HG03066 (cell line): ENCODE results near the gene FOXN4.

Experiments used
- ATAC-seq: cut with Tn5 transposase; IDR thresholded peaks from one replicate; pipeline ENCODE4 v1.9.1; 2021; ENCODE audit warnings: low read depth; ENCODE audit not compliant: unreplicated experiment

FOXN4 gene

DNA sequence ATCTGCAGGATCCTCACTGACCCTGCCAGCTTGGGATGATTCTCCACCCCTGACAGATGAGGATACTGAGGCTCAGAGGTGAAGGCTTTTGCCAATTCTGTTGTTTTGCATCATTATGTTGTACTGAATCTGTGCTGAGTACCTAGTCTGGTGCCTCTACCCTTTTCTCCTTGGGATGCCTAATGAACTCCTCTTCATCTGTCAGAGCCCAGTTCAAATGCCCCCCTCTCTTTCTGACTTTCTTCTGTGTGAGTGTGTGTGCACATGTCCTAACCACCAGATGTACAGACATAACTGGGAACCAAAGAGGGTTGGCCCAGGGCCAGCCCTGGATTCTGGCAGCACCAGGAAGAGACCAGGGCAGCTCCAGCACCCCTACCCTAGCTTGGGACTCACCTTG, 22.8 kb downstream of the FOXN4 start:
- no peak for ATAC-seq

DNA sequence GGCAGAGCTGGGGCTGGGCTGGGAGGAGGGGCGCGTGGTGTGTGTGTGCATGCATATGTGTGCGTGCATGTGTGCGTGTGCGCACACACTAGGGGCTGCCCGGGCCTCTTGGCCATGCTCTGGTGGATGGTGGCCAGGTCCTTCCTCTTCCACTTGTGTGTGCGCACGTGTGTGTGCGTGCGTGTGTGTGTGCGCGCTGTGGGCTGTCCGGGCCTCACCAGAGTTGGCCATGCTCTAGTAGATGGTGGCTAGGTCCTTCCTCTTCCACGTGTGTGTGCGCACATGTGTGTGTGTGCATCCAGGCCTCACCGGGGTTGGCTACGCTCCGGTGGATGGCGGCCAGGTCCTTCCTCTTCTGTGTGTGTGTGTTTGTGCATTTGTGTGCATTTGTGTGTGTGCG, 24.7 kb downstream of the FOXN4 start:
- no peak for ATAC-seq

DNA sequence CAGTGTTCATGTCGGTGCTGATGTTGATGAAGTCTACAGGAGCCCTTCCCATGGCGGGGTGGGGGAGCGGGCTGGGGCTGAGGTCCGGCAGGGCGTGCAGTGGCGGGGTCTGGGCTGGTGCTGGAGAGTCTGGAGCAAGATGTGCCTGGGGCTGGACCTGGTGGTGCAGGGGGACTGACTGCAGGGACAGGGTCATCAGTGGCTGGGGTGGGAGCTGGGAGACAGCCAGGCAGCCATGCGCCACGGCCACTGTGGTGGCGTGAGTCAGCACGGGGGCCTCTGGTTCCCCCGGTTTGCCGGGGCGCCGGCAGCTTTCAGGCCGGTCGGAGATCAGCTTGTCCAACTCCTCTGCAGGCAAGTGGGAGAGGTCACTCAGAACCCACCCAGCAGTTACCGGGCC, 27.6 kb downstream of the FOXN4 start:
- no peak for ATAC-seq

DNA sequence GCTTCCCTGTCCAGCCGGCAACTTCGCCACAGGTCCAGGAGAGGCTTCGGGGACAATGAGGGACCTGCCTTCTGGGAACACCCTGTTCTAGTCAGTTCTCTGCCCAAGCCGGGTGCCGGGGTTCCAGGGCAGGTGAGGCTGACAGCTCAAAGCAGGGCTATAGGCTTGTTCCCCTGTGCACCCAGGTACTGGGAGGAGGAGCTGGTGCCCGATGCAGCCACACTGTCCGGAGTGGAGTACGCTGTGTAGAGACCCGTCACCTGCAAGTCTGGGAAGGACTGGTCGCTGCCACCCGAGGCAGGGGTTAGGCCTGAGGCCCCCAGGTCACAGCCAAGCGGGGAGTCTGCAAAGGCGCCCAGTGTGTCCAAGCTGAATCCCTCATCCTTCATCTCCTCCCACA, 29.6 kb downstream of the FOXN4 start:
- no peak for ATAC-seq

DNA sequence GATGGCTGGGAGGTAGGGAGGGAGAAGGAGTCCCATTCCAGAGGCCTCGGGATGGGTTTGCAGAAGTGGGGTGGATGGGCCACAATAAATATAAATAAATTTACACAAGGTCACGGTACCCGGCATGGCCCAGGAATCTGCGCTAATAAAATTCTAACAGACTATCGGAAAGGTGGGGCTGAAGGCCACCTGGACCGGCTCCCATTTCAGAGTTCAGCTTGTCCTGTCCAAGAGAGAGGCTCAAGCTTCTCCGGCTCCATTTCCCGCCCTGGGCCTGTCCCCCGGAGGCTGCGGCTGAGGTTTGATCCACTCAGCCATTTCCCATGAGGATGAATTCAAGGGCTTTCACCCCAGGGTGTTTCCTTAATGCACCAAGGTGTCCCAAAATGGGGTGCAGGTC, 30.2 kb downstream of the FOXN4 start:
- ATAC-seq, result no peak

DNA sequence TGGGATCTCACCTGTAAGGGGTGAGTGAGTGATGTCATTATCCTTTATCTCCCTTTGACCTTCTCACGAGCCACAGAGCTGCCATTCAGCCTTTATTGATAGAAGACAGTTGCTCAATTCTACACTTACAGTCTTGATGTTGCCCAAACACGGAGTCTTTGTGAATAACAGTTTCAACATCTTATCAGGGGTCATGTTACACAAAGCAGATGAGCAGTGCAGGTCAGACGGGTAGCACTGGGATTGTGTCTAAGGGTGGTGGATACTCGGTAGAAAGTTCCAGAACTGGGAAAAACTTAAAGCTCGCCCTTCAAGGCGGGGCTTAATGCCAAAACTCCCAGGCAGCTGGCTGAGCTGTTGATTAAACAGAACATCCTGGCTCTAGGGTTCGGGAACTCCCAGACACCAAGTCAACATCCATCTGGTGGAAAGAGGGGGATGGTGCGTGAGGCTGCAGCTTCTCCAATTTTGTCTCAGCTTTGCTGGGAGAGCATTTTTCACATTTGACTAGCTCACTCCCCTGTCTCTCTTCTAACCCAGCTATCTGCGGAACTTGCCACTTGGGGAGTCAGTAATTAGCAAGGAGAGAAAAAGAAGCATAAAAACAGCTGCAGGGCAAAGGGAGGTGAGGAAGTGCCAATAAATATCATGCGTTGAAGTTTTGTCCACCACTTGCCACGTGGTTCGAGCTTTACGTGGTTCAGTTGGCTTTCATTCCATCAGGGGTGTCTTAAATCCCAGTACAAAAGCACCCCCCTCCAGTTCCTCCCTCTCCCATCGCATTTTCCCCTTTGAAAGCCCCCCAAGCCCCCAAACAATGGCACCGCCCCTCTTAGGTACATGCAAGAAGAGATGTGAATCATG, 31.0 kb downstream of the FOXN4 start:
- no peak for ATAC-seq

DNA sequence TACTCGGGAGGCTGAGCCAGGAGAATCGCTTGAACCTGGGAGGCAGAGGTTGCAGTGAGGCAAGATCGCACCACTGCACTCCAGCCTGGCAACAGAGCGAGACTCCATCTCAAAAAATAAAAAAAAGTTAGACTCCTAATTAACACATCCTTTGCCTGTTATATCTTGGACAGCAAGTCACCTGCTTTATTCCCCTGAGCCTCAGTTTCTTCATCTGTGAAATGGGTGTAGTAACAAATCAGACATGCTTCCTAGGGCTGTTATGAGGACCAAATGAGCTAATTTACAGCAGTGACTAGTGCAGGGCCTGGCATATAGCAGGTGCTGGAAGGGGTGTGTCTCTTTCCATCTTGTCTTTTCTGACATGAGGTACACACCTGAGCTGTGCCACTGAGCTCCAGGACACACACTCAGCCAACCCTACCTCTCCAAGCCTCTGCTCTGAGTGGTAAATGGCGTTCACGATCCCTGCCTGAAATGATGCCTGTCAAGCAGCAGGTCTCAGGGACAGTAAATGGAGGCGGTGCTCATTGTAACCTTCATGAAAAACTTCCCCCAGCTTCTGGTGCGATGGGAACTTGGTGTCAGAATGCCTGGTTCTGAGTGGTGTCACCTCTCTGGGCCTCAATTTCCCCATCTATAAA, 31.7 kb downstream of the FOXN4 start:
- no peak for ATAC-seq

DNA sequence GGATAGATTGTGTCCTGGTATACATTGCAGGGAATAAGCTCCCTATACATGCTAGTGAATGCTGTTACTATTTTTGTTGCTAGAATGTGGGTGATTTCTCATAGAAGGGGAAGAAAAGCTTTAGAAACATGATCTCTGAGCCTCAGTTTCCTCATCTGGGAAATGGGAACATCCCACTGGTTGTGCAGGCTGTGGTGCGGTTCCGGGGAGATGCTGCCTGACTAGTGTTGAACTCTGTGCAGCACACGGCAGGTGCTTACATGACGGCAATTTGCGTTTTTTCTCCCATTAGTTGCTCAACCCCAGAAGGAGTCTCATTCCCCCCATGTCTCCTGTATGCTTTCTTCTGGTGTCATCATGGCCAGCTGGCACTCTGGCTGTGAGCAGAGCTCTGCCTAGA, 32.9 kb downstream of the FOXN4 start:
- no peak for ATAC-seq

DNA sequence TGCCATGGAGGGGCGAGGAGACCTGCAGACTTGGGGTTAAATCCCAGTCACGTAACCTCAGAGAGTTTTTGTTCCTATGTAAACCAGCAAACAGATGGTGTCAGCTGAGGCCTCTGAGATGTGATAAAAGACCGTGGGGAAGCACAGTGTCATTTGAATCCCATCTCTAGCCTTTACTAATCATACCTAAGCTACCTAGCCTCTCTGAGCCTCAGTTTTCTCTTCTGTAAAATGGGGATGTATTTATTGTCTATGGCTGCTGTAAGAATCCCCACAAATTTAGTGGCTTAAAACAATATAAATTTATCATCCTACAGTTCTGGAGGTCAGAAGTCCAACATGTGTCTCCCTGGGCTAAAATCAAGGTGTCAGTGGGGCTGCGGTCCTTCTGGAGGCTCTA, 33.9 kb downstream of the FOXN4 start:
- no peak for ATAC-seq

DNA sequence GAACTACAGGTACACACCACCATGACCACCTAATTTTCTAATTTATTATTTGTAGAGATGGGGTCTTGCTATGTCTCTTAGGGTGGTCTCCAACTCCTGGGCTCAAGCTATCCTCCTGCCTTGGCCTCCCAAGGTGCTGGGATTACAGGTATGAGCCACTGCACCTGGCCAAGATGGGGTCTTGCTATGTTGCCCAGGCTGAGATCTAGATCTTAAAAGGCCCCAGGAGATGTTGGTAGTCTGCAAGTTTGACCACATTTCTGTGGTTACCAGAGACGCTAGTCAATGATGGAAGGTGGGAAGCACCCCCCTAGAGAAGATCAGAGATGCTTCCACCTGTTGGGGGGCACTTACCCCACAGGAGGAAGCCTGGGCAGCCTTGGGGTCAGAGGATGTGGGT, 34.7 kb downstream of the FOXN4 start:
- no peak for ATAC-seq

DNA sequence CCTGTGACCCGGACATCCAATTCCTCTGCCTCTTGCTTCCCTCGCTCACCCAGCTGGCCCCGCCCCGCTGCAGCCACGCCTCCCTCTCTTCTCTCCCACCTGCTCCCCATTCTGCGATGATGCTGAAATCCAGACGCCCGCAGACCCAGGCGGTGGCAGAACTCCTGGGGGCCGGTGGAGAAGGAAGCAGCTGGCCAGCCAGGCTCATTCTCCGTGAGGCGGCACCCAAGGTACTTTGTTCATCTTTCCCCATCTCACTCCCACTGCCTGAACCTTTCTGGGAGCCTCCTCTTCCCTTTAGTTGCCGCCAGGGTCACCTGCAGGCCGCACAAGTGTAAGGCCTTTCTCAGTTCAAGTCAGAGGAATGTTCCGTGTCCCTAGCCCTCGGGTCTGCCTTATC, 35.7 kb downstream of the FOXN4 start:
- no peak for ATAC-seq

DNA sequence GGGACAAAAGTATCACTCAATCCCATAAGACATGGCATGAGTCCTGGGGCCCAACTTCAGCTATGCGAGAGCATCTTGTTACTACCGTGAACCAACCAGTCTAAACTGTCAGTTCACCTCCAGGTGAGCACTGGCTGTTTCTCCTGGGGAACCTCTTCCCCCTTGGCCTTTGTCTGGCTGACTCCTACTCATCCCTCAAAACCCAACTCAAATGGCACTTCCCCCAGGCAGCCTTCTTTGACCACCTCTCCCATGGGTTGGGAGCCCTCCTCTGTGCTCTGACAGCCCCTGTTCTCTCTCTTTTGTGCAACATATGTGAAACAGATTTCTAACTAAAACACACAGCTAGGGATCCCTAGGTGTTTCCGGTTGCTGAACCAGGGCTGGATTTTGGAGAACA, 37.7 kb downstream of the FOXN4 start:
- no peak for ATAC-seq

DNA sequence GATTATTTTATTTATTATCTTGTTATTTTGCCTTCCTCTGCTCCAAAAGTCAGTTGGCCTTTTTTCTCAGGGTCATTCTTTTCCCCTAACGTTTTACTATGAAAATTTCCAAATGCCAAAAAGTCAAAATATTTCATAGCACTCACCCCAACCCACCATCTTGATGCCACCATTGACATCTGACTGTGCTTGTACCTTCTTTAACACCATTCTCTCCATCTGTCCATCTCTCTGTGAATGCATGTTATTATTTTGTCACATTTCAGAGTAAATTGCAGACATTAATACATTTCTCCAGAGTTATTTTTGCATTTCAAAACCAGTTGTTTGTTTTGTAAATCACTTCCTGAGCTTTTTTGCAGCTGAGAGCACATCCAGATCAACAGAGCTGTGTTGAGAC, 38.6 kb downstream of the FOXN4 start:
- no peak for ATAC-seq

DNA sequence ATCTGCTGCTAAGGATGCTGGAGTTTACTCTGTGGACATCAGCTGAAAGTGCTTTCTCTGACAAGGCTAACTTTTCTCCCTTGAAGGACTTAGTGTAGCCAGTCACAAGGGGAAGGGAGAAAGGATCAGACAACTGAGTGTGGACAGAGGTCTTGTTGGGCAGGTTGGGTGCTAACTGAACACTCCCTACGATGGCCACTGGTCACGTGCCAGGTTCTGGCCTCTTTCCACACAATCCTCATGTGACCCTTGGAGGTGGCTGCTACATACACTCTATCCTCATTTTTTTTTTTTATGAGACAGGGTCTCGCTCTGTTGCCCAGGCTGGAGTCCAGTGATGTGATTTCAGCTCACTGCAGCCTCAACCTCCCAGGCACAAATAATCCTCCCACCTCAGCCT, 39.7 kb downstream of the FOXN4 start:
- no peak for ATAC-seq

DNA sequence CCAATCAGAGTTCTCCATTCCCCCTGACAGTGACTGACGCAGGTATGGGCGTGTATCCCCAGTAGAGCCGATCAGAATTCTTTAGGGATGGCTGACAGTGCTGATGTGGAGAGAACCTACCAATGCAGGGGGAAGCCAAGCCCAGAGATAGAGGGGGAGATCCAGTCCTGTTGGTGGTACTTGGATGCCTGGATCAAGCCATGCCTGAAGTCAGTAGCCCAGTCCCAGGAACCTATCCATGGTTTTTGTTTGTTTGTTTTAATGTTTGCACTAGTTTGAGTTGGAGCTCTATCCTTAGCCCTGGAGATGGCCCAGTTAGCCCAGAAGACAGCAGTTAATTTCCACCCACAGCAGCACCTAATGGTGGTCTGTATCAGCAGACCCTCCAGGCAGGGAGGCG, 40.2 kb downstream of the FOXN4 start:
- no peak for ATAC-seq

DNA sequence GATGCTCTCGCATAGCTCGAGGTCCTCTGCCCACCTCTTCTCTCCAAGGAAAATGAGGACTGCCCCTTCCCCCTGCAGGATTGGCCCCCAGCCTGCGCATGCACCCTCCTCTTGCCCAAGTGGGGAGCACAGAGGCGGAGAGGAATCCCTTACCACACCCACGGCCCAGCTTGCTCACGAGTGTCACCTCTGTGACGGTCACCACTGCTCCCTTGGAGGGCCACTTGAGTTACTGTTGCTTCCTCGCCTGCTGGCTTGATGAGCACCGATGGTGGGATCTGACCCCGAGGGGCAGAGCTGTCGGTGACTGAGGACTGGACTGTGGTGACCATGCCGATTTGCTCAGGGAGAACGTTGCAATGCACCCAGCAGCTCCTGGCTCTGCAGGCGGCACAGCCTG, 41.7 kb downstream of the FOXN4 start:
- ATAC-seq, result no peak

DNA sequence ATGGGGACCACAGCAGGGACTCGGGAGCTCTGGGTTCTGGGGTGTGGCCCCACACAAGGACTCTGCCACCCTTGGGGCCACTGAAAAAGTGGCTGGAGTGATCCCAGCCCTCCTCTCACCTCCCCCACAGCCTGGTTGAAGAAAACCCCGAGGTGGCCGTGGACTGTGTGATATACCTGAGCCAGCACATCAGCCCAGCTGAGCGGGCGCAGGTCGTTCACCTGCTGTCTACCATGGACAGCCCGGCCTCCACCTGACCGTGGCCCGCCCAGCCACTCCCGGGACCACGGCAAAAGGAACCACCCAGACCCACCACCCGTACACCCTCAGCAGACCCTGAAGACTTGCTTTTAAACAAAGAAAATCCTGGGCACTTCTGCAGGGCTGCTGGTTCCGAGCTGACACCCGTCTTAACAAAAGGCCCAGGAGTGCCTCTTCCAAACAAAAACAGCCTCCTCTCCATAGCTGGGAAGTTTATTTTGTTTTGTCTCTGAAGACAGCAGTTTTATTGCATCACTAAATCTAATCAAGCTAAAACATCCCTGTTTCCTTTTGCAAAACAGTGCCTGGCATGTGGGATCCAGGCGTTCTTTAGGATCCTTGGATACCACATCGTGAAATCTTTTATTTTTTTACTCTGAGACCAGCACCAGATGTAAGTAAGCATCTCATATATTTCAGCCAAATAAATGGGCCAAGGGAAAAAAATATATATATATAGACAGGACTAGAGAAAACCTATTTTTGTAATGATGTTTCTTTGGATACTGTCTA, 42.8 kb downstream of the FOXN4 start:
- ATAC-seq, result no peak

DNA sequence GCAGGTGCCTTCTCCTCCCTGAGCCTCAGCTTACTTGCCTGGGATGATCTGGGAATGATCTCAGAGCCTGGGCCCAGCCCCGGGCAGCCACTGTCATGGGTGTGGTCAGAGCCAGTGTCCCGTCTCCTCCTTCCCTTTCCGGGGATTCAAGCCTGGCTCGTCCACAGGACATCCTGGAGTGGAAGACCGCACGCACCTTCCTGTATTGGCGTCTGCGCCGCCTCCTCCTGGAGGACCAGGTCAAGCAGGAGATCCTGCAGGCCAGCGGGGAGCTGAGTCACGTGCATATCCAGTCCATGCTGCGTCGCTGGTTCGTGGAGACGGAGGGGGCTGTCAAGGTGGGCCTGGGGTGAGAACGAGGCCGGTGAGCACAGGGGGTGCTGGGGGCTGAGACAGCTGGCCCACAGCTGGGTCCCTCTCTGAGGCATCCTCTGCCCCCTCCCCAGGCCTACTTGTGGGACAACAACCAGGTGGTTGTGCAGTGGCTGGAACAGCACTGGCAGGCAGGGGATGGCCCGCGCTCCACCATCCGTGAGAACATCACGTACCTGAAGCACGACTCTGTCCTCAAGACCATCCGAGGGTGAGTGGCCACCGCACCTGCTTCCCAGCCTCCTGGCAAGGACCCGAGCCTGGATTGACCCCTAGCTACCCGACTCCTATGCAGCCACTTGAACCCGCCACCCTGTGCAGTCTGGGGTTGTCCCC, 44.0 kb downstream of the FOXN4 start:
- no peak for ATAC-seq

DNA sequence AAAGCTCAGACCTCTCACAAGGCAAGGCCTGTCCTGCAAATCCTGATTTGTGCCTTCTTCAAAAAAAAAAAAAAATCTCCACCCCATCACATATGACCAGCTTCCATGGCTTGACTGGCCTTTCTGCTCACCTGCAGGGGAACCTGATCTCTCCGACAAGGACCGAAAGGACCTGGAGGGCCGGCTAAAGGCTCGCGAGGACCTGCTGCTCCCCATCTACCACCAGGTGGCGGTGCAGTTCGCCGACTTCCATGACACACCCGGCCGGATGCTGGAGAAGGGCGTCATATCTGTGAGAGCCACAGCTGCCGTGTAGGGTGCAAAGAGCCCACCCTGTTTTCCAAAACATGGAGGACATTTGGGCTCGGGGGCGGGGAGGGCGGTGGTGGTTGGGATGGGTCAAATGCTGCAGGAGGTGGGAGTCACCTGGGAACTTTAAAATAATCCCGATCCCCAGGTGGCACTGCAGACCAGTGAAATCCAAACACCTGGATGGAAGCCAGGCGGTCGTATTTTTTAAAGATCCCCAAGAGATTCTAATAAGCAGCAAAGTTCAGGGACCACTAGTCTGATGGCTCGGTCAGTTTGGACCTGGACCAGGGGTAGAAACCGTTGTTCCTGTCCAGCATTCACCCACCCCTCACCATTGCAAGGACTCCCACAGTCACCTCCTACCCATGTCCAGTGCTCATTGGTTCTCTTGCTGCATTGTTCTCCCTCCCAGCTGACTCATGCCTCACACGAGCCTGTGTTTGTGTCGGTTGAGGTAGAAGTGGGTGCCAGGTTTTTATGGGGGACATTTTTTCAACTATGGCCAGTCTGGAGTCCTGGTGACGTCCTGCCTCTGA, 44.8 kb downstream of the FOXN4 start:
- no peak for ATAC-seq

DNA sequence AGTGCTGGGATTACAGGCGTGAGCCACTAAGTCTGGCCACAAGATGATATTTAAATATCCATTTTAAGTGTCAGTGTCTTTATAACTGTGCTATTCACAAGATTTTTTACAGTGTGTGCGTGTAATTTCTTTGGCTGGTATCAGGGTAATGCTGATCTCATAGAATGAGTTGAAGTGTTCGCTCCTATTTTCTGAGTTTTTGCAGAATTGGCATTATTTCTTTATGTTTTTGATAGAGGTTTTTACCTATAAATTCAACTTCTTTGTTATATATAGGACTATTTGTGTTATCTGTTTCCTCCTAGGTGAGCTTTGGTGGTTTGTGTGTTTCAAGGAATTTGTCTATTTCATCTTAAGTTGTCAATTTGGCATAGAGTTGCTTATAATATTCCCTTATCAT, 45.6 kb downstream of the FOXN4 start:
- ATAC-seq, result no peak
